SK-N-SH (cell line): ENCODE data around the gene TNRC6A. TPM values are rescaled to one million over a fixed set of nuclear protein-coding genes. Genes with fewer than 3 reads are reported as not detected.

Experiments
- CTCF ChIA-PET: fragments of 300-600, 350-600 bp; formaldehyde crosslinking; extraction: SDS; loops from one replicate; lab custom pipeline; 2021; lab: Yijun Ruan, JAX
- POLR2A ChIA-PET: fragments of 350-600 bp; sonication (Branson Sonifier 250); formaldehyde crosslinking; extraction: SDS; loops from one replicate; lab custom pipeline; 2020; ENCODE audit warnings: antibody characterized with exemption, inconsistent platforms; lab: Yijun Ruan, JAX
- DNase-seq: peaks from one replicate; pipeline ENCODE4 v3.0.0; 2012
- H2AFZ ChIP-seq: fragments of 200-600 bp; sonication (generic); 2 replicates; pipeline ENCODE4 v1.8.1; 2016; ENCODE audit warnings: antibody characterized with exemption, mild to moderate bottlenecking, low read depth
- H3F3A ChIP-seq: fragments of 200-600 bp; sonication (generic); replicated peaks from 2 replicates; pipeline ENCODE3; 2016; ENCODE audit warnings: antibody characterized with exemption, mild to moderate bottlenecking; ENCODE audit not compliant: insufficient read depth
- H3K27ac ChIP-seq, 2 experiments: fragments of 200-500 bp in 1 of 2; fragments of 200-600 bp in 1 of 2; sonication (Bioruptor generic) in 1 of 2; sonication (generic), shearing (Covaris generic) in 1 of 2; 2 replicates each; pipeline versions ENCODE4 v1.5.1 to v1.6.1; 2014 to 2016; ENCODE audit warnings: low read depth in 2 of 2, inconsistent platforms in 1 of 2, low read length in 1 of 2, mild to moderate bottlenecking in 1 of 2, mixed read lengths in 1 of 2
- H3K27me3 ChIP-seq: fragments of 200-600 bp; sonication (generic), shearing (Covaris generic); 2 replicates; pipeline ENCODE4 v1.6.1; 2016; ENCODE audit warnings: mixed run types; ENCODE audit not compliant: insufficient read depth
- H3K36me3 ChIP-seq, 2 experiments: fragments of 200-500 bp in 1 of 2; fragments of 200-600 bp in 1 of 2; sonication (Bioruptor generic) in 1 of 2; sonication (generic) in 1 of 2; replicated peaks in 1 of 2; 2 replicates each; pipeline versions ENCODE3 to v1.5.1; 2014 to 2016; ENCODE audit warnings: low read length in 1 of 2, mild to moderate bottlenecking in 1 of 2; ENCODE audit not compliant: insufficient read depth in 2 of 2, control insufficient read depth in 1 of 2
- H3K4me1 ChIP-seq, 2 experiments: fragments of 200-500 bp in 1 of 2; fragments of 200-600 bp in 1 of 2; sonication (Bioruptor generic) in 1 of 2; sonication (generic), shearing (Covaris generic) in 1 of 2; 2 replicates each; pipeline versions ENCODE4 v1.5.1 to v1.6.1; 2014 to 2016; ENCODE audit warnings: low read depth in 1 of 2, low read length in 1 of 2, mixed run types in 1 of 2; ENCODE audit not compliant: insufficient read depth in 2 of 2, control insufficient read depth in 1 of 2
- H3K4me2 ChIP-seq: fragments of 200-600 bp; sonication (generic), shearing (Covaris generic); 2 replicates; pipeline ENCODE4 v1.6.1; 2017; ENCODE audit warnings: mixed run types
- H3K4me3 ChIP-seq, 2 experiments: fragments of 200-500 bp in 1 of 2; fragments of 200-600 bp in 1 of 2; sonication (Bioruptor generic) in 1 of 2; sonication (generic), shearing (Covaris generic) in 1 of 2; 2 replicates each; pipeline versions ENCODE4 v1.5.1 to v1.8.1; 2014 to 2016; ENCODE audit warnings: low read depth in 2 of 2, inconsistent platforms in 1 of 2, low read length in 1 of 2, mild to moderate bottlenecking in 1 of 2, mixed read lengths in 1 of 2, moderate library complexity in 1 of 2
- H3K79me2 ChIP-seq: fragments of 200-600 bp; sonication (generic); 2 replicates; pipeline ENCODE4 v1.8.1; 2017; ENCODE audit warnings: mild to moderate bottlenecking; ENCODE audit not compliant: insufficient read depth
- H3K9ac ChIP-seq: fragments of 200-600 bp; sonication (generic); 2 replicates; pipeline ENCODE4 v1.6.1; 2017; ENCODE audit warnings: mixed run types
- H3K9me2 ChIP-seq: fragments of 200-600 bp; sonication (generic); 2 replicates; pipeline ENCODE4 v1.6.1; 2017; ENCODE audit warnings: mixed run types
- H3K9me3 ChIP-seq: fragments of 200-600 bp; sonication (generic); 2 replicates; pipeline ENCODE4 v1.6.1; 2017; ENCODE audit warnings: mixed run types, mild to moderate bottlenecking, moderate library complexity
- H4K20me1 ChIP-seq: fragments of 200-600 bp; sonication (generic); 2 replicates; pipeline ENCODE4 v1.6.1; 2017; ENCODE audit warnings: mild to moderate bottlenecking, mixed run types; ENCODE audit not compliant: insufficient read depth
- CHD2 ChIP-seq: fragments of 150-350 bp; IDR thresholded peaks from 2 replicates; pipeline ENCODE4 v1.6.1; 2018; ENCODE audit warnings: low read length; ENCODE audit not compliant: partially characterized antibody
- ELF1 ChIP-seq: IDR thresholded peaks from 2 replicates; pipeline ENCODE4 v1.4.0; 2012
- EP300 ChIP-seq, 2 experiments: IDR thresholded peaks; 2 replicates each; pipeline versions ENCODE4 v1.4.0 to v1.6.1; 2012; ENCODE audit warnings: borderline replicate concordance in 1 of 2, low read depth in 1 of 2, low read length in 1 of 2
- EZH2phosphoT487 ChIP-seq: fragments of 200-600 bp; sonication (generic); IDR thresholded peaks from 2 replicates; pipeline ENCODE4 v1.6.1; 2017; ENCODE audit warnings: low read depth, mixed run types, mild to moderate bottlenecking, antibody characterized with exemption, moderate library complexity, borderline replicate concordance
- FOSL2 ChIP-seq: IDR thresholded peaks from 2 replicates; pipeline ENCODE4 v1.4.0; 2012; ENCODE audit warnings: low read depth, mild to moderate bottlenecking, moderate library complexity, borderline replicate concordance
- FOXJ3 ChIP-seq: sonication (generic); formaldehyde crosslinking; IDR thresholded peaks from 2 replicates; pipeline ENCODE4 v1.5.1; 2020; ENCODE audit warnings: mild to moderate bottlenecking, missing genetic modification reagents
- FOXM1 ChIP-seq: IDR thresholded peaks from 2 replicates; pipeline ENCODE4 v1.4.0; 2012; ENCODE audit warnings: low read depth, mild to moderate bottlenecking
- GATA2 ChIP-seq: sonication (generic); formaldehyde crosslinking; IDR thresholded peaks from 2 replicates; pipeline ENCODE4 v1.5.0; 2020; ENCODE audit warnings: mild to moderate bottlenecking, missing genetic modification reagents
- JUND ChIP-seq: IDR thresholded peaks from 2 replicates; pipeline ENCODE4 v1.4.0; 2012
- MEF2A ChIP-seq: IDR thresholded peaks from 2 replicates; pipeline ENCODE4 v1.4.0; 2012; ENCODE audit warnings: low read depth, borderline replicate concordance
- NRF1 ChIP-seq: IDR thresholded peaks from 2 replicates; pipeline ENCODE4 v1.6.1; 2012; ENCODE audit warnings: low read depth, mild to moderate bottlenecking, low read length
- POLR2AphosphoS5 ChIP-seq: IDR thresholded peaks from 2 replicates; pipeline ENCODE4 v1.6.1; 2012; ENCODE audit warnings: low read depth, low read length
- RAD21 ChIP-seq: IDR thresholded peaks from 2 replicates; pipeline ENCODE4 v1.6.1; 2012; ENCODE audit warnings: mild to moderate bottlenecking, low read length
- SIN3A ChIP-seq: IDR thresholded peaks from 2 replicates; pipeline ENCODE4 v1.6.1; 2012; ENCODE audit warnings: low read depth, mild to moderate bottlenecking, low read length, moderate library complexity, borderline replicate concordance
- SMC3 ChIP-seq: IDR thresholded peaks from 2 replicates; pipeline ENCODE4 v1.6.1; 2012; ENCODE audit warnings: low read depth, low read length, improper control_type of control experiment
- TCF12 ChIP-seq: IDR thresholded peaks from 2 replicates; pipeline ENCODE4 v1.4.0; 2012
- YY1 ChIP-seq: IDR thresholded peaks from 2 replicates; pipeline ENCODE4 v1.4.0; 2012; ENCODE audit warnings: low read depth, mild to moderate bottlenecking
- WGBS: methylation state at CpG from one replicate; pipeline ENCODE4 v1.1.6; 2017; ENCODE audit warnings: low lambda C conversion rate; 5-methylcytosine and 5-hydroxymethylcytosine counted together
- polyA plus RNA-seq, 3 experiments: library from polyadenylated mRNA; depleted of rRNA; stranded (reverse); fragments of >200 nt; gene quantifications; 2 replicates each; pipeline ENCODE4 v1.2.3, GENCODE V29; 2012
- TF ChIP-seq, protein P1 (sequence below): fragments of 150-350 bp; IDR thresholded peaks from 2 replicates; pipeline ENCODE4 v1.6.1; 2017; ENCODE audit warnings: antibody characterized with exemption, low read length, low read depth, borderline replicate concordance
- TF ChIP-seq, protein P2 (sequence below): fragments of 200-600 bp; sonication (generic); IDR thresholded peaks from 2 replicates; pipeline ENCODE4 v1.6.1; 2017; ENCODE audit warnings: antibody characterized with exemption, mild to moderate bottlenecking, moderate library complexity
- TF ChIP-seq, protein P3 (sequence below): IDR thresholded peaks from 2 replicates; pipeline ENCODE4 v1.4.0; 2012; ENCODE audit warnings: low read depth

TNRC6A gene
- polyA plus RNA-seq, 1 of the 3 experiments (the other 2 are of a cell fraction), result 32.5 TPM

DNA sequence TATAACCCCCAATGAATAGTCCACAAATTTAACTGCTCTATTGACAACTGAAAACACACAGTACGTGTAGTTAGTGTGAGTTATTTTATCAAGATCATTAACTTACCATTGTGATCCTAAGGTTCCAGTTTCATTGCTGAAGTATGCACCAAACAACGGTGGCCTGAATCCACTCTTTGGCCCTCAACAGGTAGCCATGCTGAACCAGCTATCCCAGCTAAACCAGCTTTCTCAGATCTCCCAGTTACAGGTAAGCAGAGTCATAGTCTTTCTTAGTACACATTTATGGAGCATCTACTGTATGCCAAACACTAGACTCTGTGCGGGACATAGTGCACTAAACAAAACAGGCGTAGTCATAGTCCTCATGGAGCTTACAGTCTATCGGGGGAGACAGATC is 76.0 kb downstream of the TNRC6A start:
- no peak for DNase-seq
- no peak overlapping the region for H3K27ac ChIP-seq
- H3K27me3 ChIP-seq, result no peaks in the 10 kb centered on the region
- no peak overlapping the region for H3K4me3 ChIP-seq
- no peaks in the 10 kb centered on the region for H3K9me3 ChIP-seq
- 93% methylated on average over 5 of the region's 5 CpGs for WGBS
- H3K36me3 ChIP-seq, result peaks cover 88 to 93% of the 10 kb centered on the region in 2 experiments
- ChIA-PET CTCF (no interaction called here), POLR2A (no interaction called here)
- H3K4me2 ChIP-seq, result no peak overlapping the region
- no peaks in the 10 kb centered on the region for H3K4me1 ChIP-seq
- H3F3A ChIP-seq, result peaks cover 15% of the 10 kb centered on the region
- H3K79me2 ChIP-seq, result no peaks in the 10 kb centered on the region
- no peak overlapping the region for H3K9ac ChIP-seq
- no peak overlapping the region for H2AFZ ChIP-seq
- TF ChIP-seq FOXJ3 (CRISPR knock-in tag), result no peak
- no peak for TF ChIP-seq EZH2phosphoT487
- no peak for TF ChIP-seq GATA2 (CRISPR knock-in tag)
- no peak for TF ChIP-seq NRF1
- TF ChIP-seq, protein P1, sequence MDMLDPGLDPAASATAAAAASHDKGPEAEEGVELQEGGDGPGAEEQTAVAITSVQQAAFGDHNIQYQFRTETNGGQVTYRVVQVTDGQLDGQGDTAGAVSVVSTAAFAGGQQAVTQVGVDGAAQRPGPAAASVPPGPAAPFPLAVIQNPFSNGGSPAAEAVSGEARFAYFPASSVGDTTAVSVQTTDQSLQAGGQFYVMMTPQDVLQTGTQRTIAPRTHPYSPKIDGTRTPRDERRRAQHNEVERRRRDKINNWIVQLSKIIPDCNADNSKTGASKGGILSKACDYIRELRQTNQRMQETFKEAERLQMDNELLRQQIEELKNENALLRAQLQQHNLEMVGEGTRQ, result no peak
- no peak for TF ChIP-seq SMC3
- TF ChIP-seq, protein P2, sequence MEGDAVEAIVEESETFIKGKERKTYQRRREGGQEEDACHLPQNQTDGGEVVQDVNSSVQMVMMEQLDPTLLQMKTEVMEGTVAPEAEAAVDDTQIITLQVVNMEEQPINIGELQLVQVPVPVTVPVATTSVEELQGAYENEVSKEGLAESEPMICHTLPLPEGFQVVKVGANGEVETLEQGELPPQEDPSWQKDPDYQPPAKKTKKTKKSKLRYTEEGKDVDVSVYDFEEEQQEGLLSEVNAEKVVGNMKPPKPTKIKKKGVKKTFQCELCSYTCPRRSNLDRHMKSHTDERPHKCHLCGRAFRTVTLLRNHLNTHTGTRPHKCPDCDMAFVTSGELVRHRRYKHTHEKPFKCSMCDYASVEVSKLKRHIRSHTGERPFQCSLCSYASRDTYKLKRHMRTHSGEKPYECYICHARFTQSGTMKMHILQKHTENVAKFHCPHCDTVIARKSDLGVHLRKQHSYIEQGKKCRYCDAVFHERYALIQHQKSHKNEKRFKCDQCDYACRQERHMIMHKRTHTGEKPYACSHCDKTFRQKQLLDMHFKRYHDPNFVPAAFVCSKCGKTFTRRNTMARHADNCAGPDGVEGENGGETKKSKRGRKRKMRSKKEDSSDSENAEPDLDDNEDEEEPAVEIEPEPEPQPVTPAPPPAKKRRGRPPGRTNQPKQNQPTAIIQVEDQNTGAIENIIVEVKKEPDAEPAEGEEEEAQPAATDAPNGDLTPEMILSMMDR, result no peak
- TF ChIP-seq JUND, result no peak
- TF ChIP-seq FOSL2, result no peak
- TF ChIP-seq FOXM1, result no peak
- no peak for TF ChIP-seq TCF12
- no peak for TF ChIP-seq YY1
- no peak for TF ChIP-seq ELF1
- TF ChIP-seq MEF2A, result no peak
- no peak for TF ChIP-seq POLR2AphosphoS5
- no peak for TF ChIP-seq EP300 (IDR thresholded peaks at IDR 0.05; ENCODE audit: borderline replicate concordance in 1 of 2, low read depth in 1 of 2, low read length in 1 of 2)
- TF ChIP-seq RAD21, result no peak
- no peak for TF ChIP-seq CHD2
- no peak for TF ChIP-seq SIN3A
- TF ChIP-seq, protein P3, sequence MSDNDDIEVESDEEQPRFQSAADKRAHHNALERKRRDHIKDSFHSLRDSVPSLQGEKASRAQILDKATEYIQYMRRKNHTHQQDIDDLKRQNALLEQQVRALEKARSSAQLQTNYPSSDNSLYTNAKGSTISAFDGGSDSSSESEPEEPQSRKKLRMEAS, result no peak
- no peaks in the 10 kb centered on the region for H3K9me2 ChIP-seq
- no peaks in the 10 kb centered on the region for H4K20me1 ChIP-seq
